GM03348 (cell line): Measurements from ENCODE around the gene CDC42SE2.

ENCODE experiments used
- DNase-seq: peaks from one replicate; pipeline ENCODE4 v3.0.0; 2012; ENCODE audit warnings: low spot score

CDC42SE2 gene

GRCh38 chr5:131263648-131264450 is at the start of gene CDC42SE2:
Gene CDC42SE2, plus strand, starts transcription at chr5:131264053. Its CDS starts 95,441 bp downstream, at chr5:131359494.
- peak; percentile 98 for DNase-seq

- DNase-seq = no peak
These were observed 49.1 kb upstream of the CDC42SE2 start for GRCh38 chr5:131214609-131215227.

GRCh38 chr5:131217791-131218190 is 46.1 kb upstream of the CDC42SE2 start:
- DNase-seq = no peak

- DNase-seq = no peak
These were observed 45.5 kb upstream of the CDC42SE2 start for GRCh38 chr5:131218392-131218791.

GRCh38 chr5:131220566-131220965 is 43.3 kb upstream of the CDC42SE2 start:
- DNase-seq = no peak

- no peak for DNase-seq
These were observed 42.7 kb upstream of the CDC42SE2 start for GRCh38 chr5:131221008-131221703.

GRCh38 chr5:131221888-131222287 is 42.0 kb upstream of the CDC42SE2 start:
- peak; percentile 41 for DNase-seq

- DNase-seq = no peak
These were observed 41.1 kb upstream of the CDC42SE2 start for GRCh38 chr5:131222731-131223130.

- DNase-seq = no peak
These were observed 40.0 kb upstream of the CDC42SE2 start for GRCh38 chr5:131223751-131224386.

- DNase-seq = no peak
These were observed 39.3 kb upstream of the CDC42SE2 start for GRCh38 chr5:131224387-131225201.

- no peak for DNase-seq
These were observed 38.4 kb upstream of the CDC42SE2 start for GRCh38 chr5:131225282-131225974.

GRCh38 chr5:131226899-131227298 is 37.0 kb upstream of the CDC42SE2 start:
- no peak for DNase-seq

- no peak for DNase-seq
These were observed 35.2 kb upstream of the CDC42SE2 start for GRCh38 chr5:131228646-131229045.

- no peak for DNase-seq
These were observed 34.2 kb upstream of the CDC42SE2 start for GRCh38 chr5:131229623-131230022.

GRCh38 chr5:131230406-131230805 is 33.4 kb upstream of the CDC42SE2 start:
- DNase-seq = no peak

GRCh38 chr5:131239686-131240085 is 24.2 kb upstream of the CDC42SE2 start:
- DNase-seq = no peak

- peak; percentile 65 for DNase-seq
These were observed 21.1 kb upstream of the CDC42SE2 start for GRCh38 chr5:131242728-131243255.

- no peak for DNase-seq
These were observed 18.5 kb upstream of the CDC42SE2 start for GRCh38 chr5:131245312-131245711.

- no peak for DNase-seq
These were observed 17.9 kb upstream of the CDC42SE2 start for GRCh38 chr5:131245948-131246347.

- no peak for DNase-seq
These were observed 17.3 kb upstream of the CDC42SE2 start for GRCh38 chr5:131246504-131246903.
